Spinal cord (tissue), 10 donors: ENCODE data around the gene MAP2K1. TPM values are rescaled to one million over a fixed set of nuclear protein-coding genes. Genes with fewer than 3 reads are reported as not detected.
A peak's percentile ranks its signal among the peaks of the same experiment; 100 is the strongest.

ENCODE experiments used
- DNase-seq, 6 donors: peaks; one replicate each; pipeline versions ENCODE4 v3.0.0 to v3.0.0-alpha.2; 2013 to 2015; ENCODE audit warnings: low spot score in 6 of 6, low read depth in 4 of 6
- H3K27ac ChIP-seq: one replicate; pipeline ENCODE4 v1.5.1; 2013; ENCODE audit warnings: low read depth, low read length, control low read depth
- H3K27me3 ChIP-seq: one replicate; pipeline ENCODE4 v1.6.1; 2013; ENCODE audit warnings: low read length; ENCODE audit not compliant: control insufficient read depth, insufficient read depth
- H3K36me3 ChIP-seq: one replicate; pipeline ENCODE4 v1.6.1; 2013; ENCODE audit warnings: low read length; ENCODE audit not compliant: control insufficient read depth, insufficient read depth
- H3K4me1 ChIP-seq: one replicate; pipeline ENCODE4 v1.6.1; 2013; ENCODE audit warnings: low read length; ENCODE audit not compliant: control insufficient read depth, insufficient read depth
- H3K4me3 ChIP-seq: one replicate; pipeline ENCODE4 v1.5.1; 2013; ENCODE audit warnings: low read depth, low read length, control low read depth
- H3K9me3 ChIP-seq: one replicate; pipeline ENCODE4 v1.6.1; 2013; ENCODE audit warnings: low read length; ENCODE audit not compliant: control insufficient read depth, insufficient read depth
- WGBS: methylation state at CpG from one replicate; pipeline ENCODE4 v1.1.5; 2013; ENCODE audit warnings: missing lambda C conversion rate; ENCODE audit not compliant: insufficient coverage; 5-methylcytosine and 5-hydroxymethylcytosine counted together
- polyA plus RNA-seq, 2 donors: library from polyadenylated mRNA; unstranded; fragments of 120-200 nt; gene quantifications; one replicate each; pipeline ENCODE4 v1.2.1, GENCODE V29; 2013; ENCODE audit not compliant: insufficient read length in 2 of 2
- small RNA-seq: library from RNA; depleted of rRNA; stranded (forward); fragments of <200 nt; gene quantifications from one replicate; pipeline ENCODE3, GENCODE V24; 2014; ENCODE audit warnings: low replicate concordance
- total RNA-seq, 2 donors: library from RNA; depleted of rRNA in 1 of 2; stranded (reverse); fragments of 120-200 nt in 1 of 2; fragments of >200 nt in 1 of 2; gene quantifications; one replicate each; pipeline versions ENCODE4 v1.2.3 to v1.2.4, GENCODE V29; 2013 to 2014
- donor health status: healthy.

MAP2K1 gene
- total and polyA plus RNA-seq, 4 donors: 42.8 to 103 (median 79.3) TPM

- Histone ChIP-seq H3K9me3 (no peaks in the 10 kb centered on the region), H3K4me1 (no peaks in the 10 kb centered on the region), H3K4me3 (peak overlapping the region; percentile 99), H3K27me3 (no peaks in the 10 kb centered on the region), H3K27ac (no peak overlapping the region), H3K36me3 (peaks cover 5% of the 10 kb centered on the region)
- WGBS: no CpG with 5 or more reads among the region's 4 CpGs
- DNase-seq: no peak
Measured at GRCh38 chr15:66505818-66506217, 119.1 kb downstream of the MAP2K1 start.

- no peaks in the 10 kb centered on the region for H3K4me1 ChIP-seq
- H3K36me3 ChIP-seq: no peaks in the 10 kb centered on the region
- H3K9me3 ChIP-seq: no peaks in the 10 kb centered on the region
- no peak overlapping the region for H3K27ac ChIP-seq
- no peak for DNase-seq
- H3K27me3 ChIP-seq: no peaks in the 10 kb centered on the region
- H3K4me3 ChIP-seq: no peak overlapping the region
- WGBS: no CpG with 5 or more reads among the region's 3 CpGs
Measured at GRCh38 chr15:66508293-66508883, 121.7 kb downstream of the MAP2K1 start.

GRCh38 chr15:66514586-66514985, 127.9 kb downstream of the MAP2K1 start:
- WGBS: no CpG with 5 or more reads among the region's 3 CpGs

GRCh38 chr15:66515901-66516322, 129.2 kb downstream of the MAP2K1 start:
- H3K4me3 ChIP-seq: no peak overlapping the region
- no peaks in the 10 kb centered on the region for H3K4me1 ChIP-seq
- H3K27ac ChIP-seq: no peak overlapping the region
- peaks cover 10% of the 10 kb centered on the region for H3K36me3 ChIP-seq
- DNase-seq: no peak
- no peaks in the 10 kb centered on the region for H3K27me3 ChIP-seq
- 100% methylated on average over 2 of the region's 2 CpGs for WGBS
- no peaks in the 10 kb centered on the region for H3K9me3 ChIP-seq

More at GRCh38 chr15:66514586-66514985, 127.9 kb downstream of the MAP2K1 start:
- no peak overlapping the region for H3K27ac ChIP-seq
- no peaks in the 10 kb centered on the region for H3K27me3 ChIP-seq
- no peak overlapping the region for H3K4me3 ChIP-seq
- no peaks in the 10 kb centered on the region for H3K4me1 ChIP-seq
- DNase-seq: no peak
- peaks cover 6% of the 10 kb centered on the region for H3K36me3 ChIP-seq
- no peaks in the 10 kb centered on the region for H3K9me3 ChIP-seq

- Histone ChIP-seq H3K36me3 (peaks cover 10% of the 10 kb centered on the region), H3K4me3 (no peak overlapping the region), H3K4me1 (no peaks in the 10 kb centered on the region), H3K9me3 (no peaks in the 10 kb centered on the region), H3K27ac (no peak overlapping the region), H3K27me3 (no peaks in the 10 kb centered on the region)
- no CpG with 5 or more reads among the region's 3 CpGs for WGBS
- no peak for DNase-seq
Measured at GRCh38 chr15:66523926-66524325, 137.2 kb downstream of the MAP2K1 start.

GRCh38 chr15:66524838-66525237, 138.1 kb downstream of the MAP2K1 start:
- Histone ChIP-seq H3K27ac (no peak overlapping the region), H3K36me3 (peaks cover 8% of the 10 kb centered on the region), H3K27me3 (no peaks in the 10 kb centered on the region), H3K9me3 (no peaks in the 10 kb centered on the region), H3K4me1 (no peaks in the 10 kb centered on the region), H3K4me3 (no peak overlapping the region)
- WGBS: 100% methylated on average over 3 of the region's 4 CpGs
- DNase-seq: no peak

- WGBS: 89% methylated on average over 6 of the region's 9 CpGs
- Histone ChIP-seq H3K36me3 (peaks cover 8% of the 10 kb centered on the region), H3K4me1 (no peaks in the 10 kb centered on the region), H3K27me3 (no peaks in the 10 kb centered on the region), H3K27ac (no peak overlapping the region), H3K9me3 (no peaks in the 10 kb centered on the region), H3K4me3 (no peak overlapping the region)
- no peak for DNase-seq
Measured at GRCh38 chr15:66535056-66535455, 148.3 kb downstream of the MAP2K1 start.

Small RNA genes lying within 50 kb of the gene (small RNA-seq; reads per million reads assigned to genes)
- not detected for gene ATP5MFP6
- not detected for gene MIR4512
- not detected for gene RF00019
- gene RF01159: not detected
- gene SCARNA14: 6.4 reads per million, percentile 95 among the genes with 10 or more reads in this experiment
- gene SNORD16: not detected
- gene SNORD18A: not detected
- not detected for gene SNORD18B
- gene SNORD18C: not detected

Other genes with a start within 250 kb of the MAP2K1 start
- gene MEGF11, start 133.2 kb upstream of the MAP2K1 start, total RNA-seq: 1 to 10 TPM; 6.2 to 7.8 TPM
- 10 to 100 TPM; 20.3 TPM for gene MEGF11, start 133.2 kb upstream of the MAP2K1 start, polyA plus RNA-seq
- 10 to 100 TPM; 46.8 to 54.2 TPM for gene DIS3L, start 93.3 kb upstream of the MAP2K1 start, total RNA-seq
- gene DIS3L, start 93.3 kb upstream of the MAP2K1 start, polyA plus RNA-seq: 10 to 100 TPM; 43.4 to 45.3 TPM
- gene TIPIN, start 30.2 kb upstream of the MAP2K1 start, total RNA-seq: 10 to 100 TPM; 14.4 to 17.7 TPM
- 10 to 100 TPM; 10.7 to 11.2 TPM for gene TIPIN, start 30.2 kb upstream of the MAP2K1 start, polyA plus RNA-seq
- 10 to 100 TPM; 22.0 to 40.7 TPM for gene SNAPC5, start 110.8 kb downstream of the MAP2K1 start, total RNA-seq
- 10 to 100 TPM; 40.3 to 44.7 TPM for gene SNAPC5, start 110.8 kb downstream of the MAP2K1 start, polyA plus RNA-seq
- gene RPL4, start 117.9 kb downstream of the MAP2K1 start, total RNA-seq: 1,000 to 10,000 TPM; 1,568 to 3,918 TPM
- 1,000 to 10,000 TPM; 2,267 to 2,291 TPM for gene RPL4, start 117.9 kb downstream of the MAP2K1 start, polyA plus RNA-seq
- gene ZWILCH, start 118.4 kb downstream of the MAP2K1 start, total RNA-seq: 10 to 100 TPM; 17.7 to 19.0 TPM
- gene ZWILCH, start 118.4 kb downstream of the MAP2K1 start, polyA plus RNA-seq: 10 to 100 TPM; 20.6 to 22.8 TPM
- gene LCTL, start 179.1 kb downstream of the MAP2K1 start, total RNA-seq: under 1 TPM; 0.10 to 0.33 TPM
- under 1 TPM; 0.43 to 0.54 TPM for gene LCTL, start 179.1 kb downstream of the MAP2K1 start, polyA plus RNA-seq